Stomach smooth muscle (tissue), 2 donors: ENCODE results near the gene TMED4.
"Not testable (repeated sequence)": the region's sequence is repeated elsewhere in the genome, so short reads cannot be mapped to it uniquely, and the experiment has no call there.

Experiments used
- H3K27ac ChIP-seq: one replicate; pipeline ENCODE4 v1.7.0; 2013; ENCODE audit warnings: mild to moderate bottlenecking, low read length, inconsistent platforms
- H3K27me3 ChIP-seq, 2 donors: one replicate each; pipeline ENCODE4 v1.7.0; 2013; ENCODE audit warnings: low read length in 2 of 2; ENCODE audit not compliant: insufficient read depth in 2 of 2, control insufficient read depth in 1 of 2
- H3K36me3 ChIP-seq, 2 donors: one replicate each; pipeline ENCODE4 v1.7.0; 2013; ENCODE audit warnings: low read length in 2 of 2; ENCODE audit not compliant: control insufficient read depth in 2 of 2, insufficient read depth in 2 of 2
- H3K4me1 ChIP-seq: one replicate; pipeline ENCODE4 v1.7.0; 2013; ENCODE audit warnings: low read length; ENCODE audit not compliant: control insufficient read depth, insufficient read depth
- H3K4me3 ChIP-seq, 2 donors: one replicate each; pipeline ENCODE4 v1.7.0; 2013; ENCODE audit warnings: low read length in 2 of 2
- H3K9ac ChIP-seq, 2 donors: one replicate each; pipeline ENCODE4 v1.7.0; 2013; ENCODE audit warnings: low read length in 2 of 2, mild to moderate bottlenecking in 1 of 2
- H3K9me3 ChIP-seq, 2 donors: one replicate each; pipeline ENCODE4 v1.7.0; 2013; ENCODE audit warnings: low read length in 2 of 2; ENCODE audit not compliant: control insufficient read depth in 2 of 2
- donor health status: healthy.
- donor health status: Pancreatic carcinoma.

TMED4 gene

DNA sequence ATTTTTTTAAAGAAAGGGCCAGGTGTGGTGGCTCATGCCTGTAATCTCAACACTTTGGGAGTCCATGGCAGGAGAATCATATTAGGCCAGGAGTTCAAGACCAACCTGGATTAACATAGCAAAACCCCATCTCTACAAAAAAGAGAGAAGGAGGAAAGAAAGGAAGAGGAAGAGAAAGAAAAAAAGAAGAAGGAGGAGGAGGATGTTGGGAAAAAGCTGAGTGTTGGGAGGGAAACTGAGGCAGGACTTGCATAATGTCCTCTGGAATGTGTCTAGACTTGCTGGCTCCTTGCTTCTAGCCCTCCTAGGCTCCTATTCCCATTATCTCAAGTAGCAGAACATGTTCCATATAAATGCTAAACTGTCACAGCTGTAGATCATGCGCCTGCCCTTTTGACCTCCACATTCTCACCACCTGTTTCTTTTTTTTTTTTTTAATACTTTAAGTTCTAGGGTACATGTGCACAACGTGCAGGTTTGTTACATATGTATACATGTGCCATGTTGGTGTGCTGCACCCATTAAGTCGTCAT, 29.5 kb downstream of the TMED4 start:
- H3K9me3 ChIP-seq, H3K36me3 ChIP-seq, H3K9ac ChIP-seq, H3K27ac ChIP-seq, H3K4me1 ChIP-seq, H3K4me3 ChIP-seq, H3K27me3 ChIP-seq: not testable (repeated sequence)

DNA sequence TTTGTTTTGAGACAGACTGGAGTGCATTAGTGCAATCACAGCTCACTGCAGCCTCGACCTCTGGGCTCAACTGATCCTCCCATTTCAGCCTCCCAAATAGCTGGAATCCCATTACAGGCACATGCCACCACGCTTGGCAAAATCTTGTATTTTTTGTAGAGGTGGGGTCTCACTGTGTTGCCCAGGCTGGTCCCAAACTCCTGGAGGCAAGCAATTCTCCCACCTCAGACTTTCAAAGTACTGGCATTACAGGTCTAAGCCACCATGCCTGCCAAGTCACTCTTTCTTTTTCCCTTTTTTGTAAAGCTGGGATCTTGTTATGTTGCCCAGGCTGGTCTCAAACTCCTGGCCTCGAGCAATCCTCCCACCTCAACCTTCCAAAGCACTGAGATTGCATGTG, 32.6 kb downstream of the TMED4 start:
- Histone ChIP-seq H3K9ac (no peak overlapping the region), H3K27me3 (no peaks in the 10 kb centered on the region), H3K4me3 (no peak overlapping the region), H3K27ac (no peak overlapping the region), H3K9me3 (no peaks in the 10 kb centered on the region), H3K4me1 (no peaks in the 10 kb centered on the region), H3K36me3 (no peaks in the 10 kb centered on the region)

DNA sequence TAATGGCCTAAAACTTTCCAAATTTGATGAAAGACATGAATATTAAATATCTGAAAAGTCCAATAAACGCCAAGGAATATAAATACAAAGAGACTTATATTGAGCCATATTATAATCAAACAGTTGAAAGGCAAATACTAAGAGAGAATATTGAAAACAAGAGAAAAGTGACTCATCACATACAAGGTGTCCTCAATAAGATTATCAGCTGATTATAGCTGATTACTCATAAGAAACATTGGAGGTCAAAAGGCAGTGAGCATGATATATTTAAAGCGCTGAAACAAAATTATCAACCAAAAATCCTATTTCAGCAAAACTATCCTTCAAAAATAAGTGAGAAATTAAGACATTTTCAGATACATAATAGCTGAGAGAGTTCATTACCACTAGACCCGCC, 33.1 kb downstream of the TMED4 start:
- no peaks in the 10 kb centered on the region for H3K9me3 ChIP-seq
- H3K4me1 ChIP-seq: no peaks in the 10 kb centered on the region
- no peak overlapping the region for H3K4me3 ChIP-seq
- H3K9ac ChIP-seq: no peak overlapping the region
- no peaks in the 10 kb centered on the region for H3K27me3 ChIP-seq
- H3K27ac ChIP-seq: no peak overlapping the region
- no peaks in the 10 kb centered on the region for H3K36me3 ChIP-seq

DNA sequence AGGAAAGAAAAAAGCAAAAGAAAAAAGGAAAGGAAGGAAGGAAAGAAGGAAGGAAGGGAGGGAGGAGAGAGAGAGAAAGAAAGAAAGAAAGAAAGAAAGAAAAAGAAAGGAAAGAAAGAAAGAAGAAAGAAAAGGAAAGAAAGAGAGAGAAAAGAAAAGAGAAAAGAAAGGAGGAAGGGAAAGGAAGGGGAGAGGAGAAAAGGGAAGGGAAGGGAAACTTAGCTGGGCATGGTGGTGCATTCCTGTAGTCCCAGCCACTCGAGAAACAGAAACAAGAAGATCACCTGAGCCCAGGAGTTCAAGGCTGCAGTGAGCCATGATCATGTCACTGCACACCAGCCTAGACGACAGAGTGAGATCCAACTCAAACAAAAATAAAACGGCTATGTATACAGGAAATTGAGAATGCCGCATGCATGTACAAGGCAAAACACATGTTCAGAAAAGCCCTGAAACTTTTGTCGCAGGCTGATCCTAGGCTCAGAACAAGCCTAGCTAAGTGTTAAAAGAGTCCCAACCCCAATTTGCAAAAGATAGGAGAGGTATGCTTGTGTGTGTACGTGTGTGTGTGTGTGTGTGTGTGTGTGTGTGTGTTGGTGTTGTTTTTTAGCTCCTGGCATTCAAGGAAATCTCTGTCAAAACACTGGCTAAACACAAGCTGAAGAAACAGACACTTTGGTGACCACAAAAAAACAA, 34.3 kb downstream of the TMED4 start:
- H3K27ac ChIP-seq: no peak overlapping the region
- H3K36me3 ChIP-seq: no peaks in the 10 kb centered on the region
- no peaks in the 10 kb centered on the region for H3K4me1 ChIP-seq
- no peak overlapping the region for H3K4me3 ChIP-seq
- no peak overlapping the region for H3K9ac ChIP-seq
- H3K27me3 ChIP-seq: no peaks in the 10 kb centered on the region
- no peaks in the 10 kb centered on the region for H3K9me3 ChIP-seq

DNA sequence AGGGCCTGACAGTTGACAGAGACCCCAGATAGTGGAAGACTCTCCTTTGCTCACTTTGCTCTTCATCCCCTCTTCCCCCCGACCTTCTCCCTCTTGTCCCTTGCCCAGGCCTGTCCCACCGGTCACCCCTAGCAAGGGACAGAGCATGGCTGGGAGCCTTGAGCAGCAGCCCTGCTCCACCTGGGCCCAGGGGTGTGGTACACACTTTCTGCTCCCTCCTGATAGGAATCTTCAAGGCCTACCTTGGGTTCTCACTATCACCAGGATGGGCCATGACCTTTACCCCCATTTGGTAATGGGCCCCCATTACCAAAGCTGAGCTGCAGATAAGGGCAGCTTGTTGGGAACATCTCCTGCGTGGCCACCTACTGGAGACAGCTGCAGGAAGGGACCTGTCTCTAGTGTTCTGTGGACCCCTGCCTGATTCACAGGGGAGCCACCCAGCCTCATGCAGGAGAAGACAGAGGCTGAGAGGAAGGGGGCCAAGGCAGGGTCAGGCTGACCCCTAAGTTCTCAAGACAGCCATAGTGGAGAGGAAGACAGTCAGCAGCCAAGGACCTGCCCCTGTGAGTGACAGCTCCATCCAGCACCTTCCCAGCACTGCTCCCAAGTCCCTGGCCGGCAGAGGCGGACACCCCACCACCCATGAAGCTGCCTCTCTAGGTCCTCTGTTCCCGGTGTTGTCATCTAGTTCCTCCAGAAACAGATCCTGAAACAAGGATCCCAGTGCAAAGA, 40.0 kb downstream of the TMED4 start:
- no peaks in the 10 kb centered on the region for H3K27me3 ChIP-seq
- no peaks in the 10 kb centered on the region for H3K36me3 ChIP-seq
- no peaks in the 10 kb centered on the region for H3K4me1 ChIP-seq
- no peak overlapping the region for H3K4me3 ChIP-seq
- no peaks in the 10 kb centered on the region for H3K9me3 ChIP-seq
- no peak overlapping the region for H3K27ac ChIP-seq
- H3K9ac ChIP-seq: no peak overlapping the region

DNA sequence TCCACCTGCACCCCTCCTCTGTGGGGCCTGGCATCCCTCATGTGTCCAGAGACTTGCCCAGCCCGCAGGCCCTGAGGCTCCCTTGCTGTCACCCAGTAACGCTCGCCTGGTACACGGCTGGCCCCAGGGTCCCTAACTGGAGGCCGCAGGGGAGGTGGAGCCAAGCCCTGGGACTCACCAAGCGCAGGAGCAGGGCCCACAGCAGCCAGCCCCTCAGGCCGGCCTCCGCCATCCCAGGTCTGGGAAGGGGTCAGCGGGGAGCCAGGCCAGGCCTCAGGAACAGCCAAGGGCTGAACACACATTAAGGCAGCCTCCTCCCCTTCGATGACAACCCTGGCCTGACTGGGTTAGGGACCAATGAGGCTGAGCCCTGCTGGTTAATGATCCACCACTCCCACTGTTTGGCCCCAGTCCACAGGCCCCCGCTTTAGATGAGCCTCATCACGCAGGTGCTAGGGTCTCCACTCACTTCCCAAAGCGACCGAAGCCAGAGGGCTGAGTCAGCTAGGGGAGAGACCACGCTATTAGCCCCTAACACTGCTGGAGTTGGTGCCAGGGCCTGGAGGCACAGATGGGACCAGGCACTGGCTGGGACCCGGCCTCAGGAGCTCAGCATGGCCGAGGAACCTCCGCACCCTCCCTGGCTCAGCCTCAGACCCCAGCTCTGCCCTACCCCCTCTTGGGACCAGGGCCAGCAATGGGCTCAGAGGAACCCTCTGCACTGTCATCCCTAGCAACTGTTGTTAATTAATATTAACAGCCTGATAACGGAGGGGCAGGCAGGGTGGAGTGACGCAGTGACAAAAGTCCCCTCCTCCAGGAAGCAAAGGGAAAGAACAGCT, 40.8 kb downstream of the TMED4 start, which contains the start of gene NPC1L1:
TSS of gene NPC1L1 (minus strand) at position 303 of the 842 bp plus-strand sequence. CDS start at position 232, 71 bp downstream.
- no peak within 1 kb of the TSS for H3K27ac ChIP-seq
- no peaks in the 10 kb centered on the region for H3K4me1 ChIP-seq

DNA sequence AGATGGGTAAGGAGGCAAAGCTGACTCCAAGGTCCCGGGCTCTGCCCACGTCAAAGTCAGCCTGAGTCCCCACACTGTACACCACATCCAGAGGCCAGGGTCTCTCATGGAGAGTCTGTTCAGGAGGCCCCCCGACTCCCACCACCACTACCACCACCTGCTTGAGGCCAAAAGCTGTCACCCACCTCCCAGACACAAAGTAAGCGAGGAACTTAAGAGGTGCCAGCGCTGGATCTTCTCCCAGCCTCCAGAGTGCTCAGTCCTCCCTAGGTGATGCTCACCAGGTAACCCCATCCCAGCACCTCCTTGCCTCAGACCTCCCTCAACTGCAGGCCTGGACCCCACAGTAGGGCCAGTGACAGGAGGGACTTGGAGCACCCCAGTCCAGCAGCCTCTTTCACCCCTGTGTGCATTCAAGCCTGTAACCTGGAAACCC, 41.4 kb downstream of the TMED4 start:
- H3K27ac ChIP-seq: no peak overlapping the region
- no peak overlapping the region for H3K4me3 ChIP-seq
- H3K9me3 ChIP-seq: no peaks in the 10 kb centered on the region
- H3K4me1 ChIP-seq: no peaks in the 10 kb centered on the region
- H3K27me3 ChIP-seq: no peaks in the 10 kb centered on the region
- no peaks in the 10 kb centered on the region for H3K36me3 ChIP-seq
- H3K9ac ChIP-seq: no peak overlapping the region

More for the DNA sequence above, 40.8 kb downstream of the TMED4 start, which contains the start of gene NPC1L1:
- Histone ChIP-seq H3K9ac (no peak within 1 kb of the TSS), H3K36me3 (no peaks in the 10 kb centered on the region), H3K4me3 (no peak within 1 kb of the TSS), H3K9me3 (no peaks in the 10 kb centered on the region), H3K27me3 (no peaks in the 10 kb centered on the region)

DNA sequence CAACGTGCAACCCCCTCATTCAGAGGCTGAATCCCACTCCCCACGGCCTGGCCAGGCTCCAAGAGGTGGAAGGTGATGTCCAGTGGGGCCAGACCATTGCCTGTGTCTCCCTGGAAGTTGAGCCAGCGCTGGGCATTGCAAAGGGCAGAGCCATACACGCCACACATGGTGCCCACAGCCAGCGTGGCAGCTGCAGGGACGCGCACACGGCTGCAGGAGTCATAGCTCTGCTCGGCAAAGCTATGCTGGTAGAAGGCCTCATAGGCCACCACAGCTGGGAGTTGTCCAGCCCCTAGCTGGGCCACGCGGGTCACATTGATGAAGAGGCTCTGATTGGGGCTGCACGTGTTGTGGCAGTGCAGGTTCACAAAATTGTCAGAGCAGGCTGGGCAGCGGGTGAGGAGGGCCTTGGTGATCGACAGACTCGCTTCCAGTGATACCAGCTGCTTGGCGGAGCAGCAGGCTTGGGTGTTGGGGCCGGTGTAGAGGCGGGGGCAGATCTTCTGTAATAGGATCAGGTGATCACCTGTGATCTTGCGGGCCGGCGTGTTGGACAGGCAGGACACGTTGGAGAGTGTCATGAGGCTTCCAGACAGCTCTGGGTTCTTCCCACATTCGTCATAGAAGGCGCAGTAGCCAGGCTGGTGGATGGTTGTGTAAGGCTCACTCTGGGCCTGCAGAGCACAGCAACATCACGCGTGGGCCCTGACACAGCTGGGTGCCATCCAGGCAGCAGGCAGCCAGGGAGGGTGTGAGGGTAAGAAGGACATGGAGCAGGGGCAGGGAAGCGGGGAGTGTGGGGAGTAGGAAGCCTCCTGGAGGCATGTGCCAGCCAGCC, 42.1 kb downstream of the TMED4 start:
- no peak overlapping the region for H3K4me3 ChIP-seq
- no peak overlapping the region for H3K9ac ChIP-seq
- H3K4me1 ChIP-seq: no peaks in the 10 kb centered on the region

DNA sequence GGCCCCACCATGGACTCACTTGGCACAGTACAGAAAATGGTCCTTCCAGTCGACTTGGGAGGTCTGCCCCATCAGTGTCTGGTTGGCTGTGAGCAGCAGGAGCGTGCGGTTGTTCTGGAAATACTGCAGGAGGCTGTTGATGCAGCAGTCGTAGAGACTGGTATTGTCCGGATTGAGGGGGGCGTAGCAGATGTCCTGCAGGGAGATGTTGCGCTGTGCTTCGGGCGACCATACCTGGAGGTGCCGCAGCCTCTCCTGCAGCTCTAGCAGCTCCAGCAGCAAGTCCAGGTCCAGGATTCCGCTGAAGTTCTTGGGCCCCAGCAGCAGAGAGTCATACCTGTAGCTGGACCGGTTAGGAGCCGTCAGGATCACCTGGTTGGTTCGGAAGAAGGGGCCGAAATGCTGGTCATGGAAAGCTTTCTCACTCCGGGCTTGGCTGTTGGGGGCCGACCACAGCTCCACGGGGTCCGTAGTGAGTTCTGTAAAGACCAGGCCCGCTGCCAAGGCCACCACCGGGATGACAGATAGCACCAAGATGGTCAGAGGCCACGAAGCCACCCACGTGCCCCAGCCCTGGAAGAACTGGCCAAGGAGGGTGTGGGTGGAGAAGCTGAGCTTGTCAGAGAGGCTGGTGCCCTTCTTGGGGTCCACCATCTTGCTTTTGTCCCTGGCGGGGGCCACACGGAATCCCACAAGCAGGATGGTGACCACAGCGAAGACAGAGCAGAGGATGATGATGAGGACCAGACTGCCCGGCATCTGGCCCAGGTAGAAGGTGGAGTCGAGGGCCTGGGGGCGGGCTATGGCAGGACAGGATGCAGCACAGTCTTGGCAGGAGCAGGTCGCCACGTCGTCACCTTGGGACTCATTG, 43.0 kb downstream of the TMED4 start:
- no peak overlapping the region for H3K27ac ChIP-seq
- no peaks in the 10 kb centered on the region for H3K4me1 ChIP-seq
- no peaks in the 10 kb centered on the region for H3K36me3 ChIP-seq
- no peak overlapping the region for H3K4me3 ChIP-seq
- no peak overlapping the region for H3K9ac ChIP-seq
- H3K27me3 ChIP-seq: no peaks in the 10 kb centered on the region
- no peaks in the 10 kb centered on the region for H3K9me3 ChIP-seq

More for the DNA sequence above, 42.1 kb downstream of the TMED4 start:
- H3K36me3 ChIP-seq: no peaks in the 10 kb centered on the region
- no peaks in the 10 kb centered on the region for H3K9me3 ChIP-seq
- no peaks in the 10 kb centered on the region for H3K27me3 ChIP-seq
- no peak overlapping the region for H3K27ac ChIP-seq
